Uterus (tissue), 4 donors: Measurements from ENCODE around the gene SPEF2. TPM values are rescaled to one million over a fixed set of nuclear protein-coding genes. Genes with fewer than 3 reads are reported as not detected.
A peak's percentile ranks its signal among the peaks of the same experiment; 100 is the strongest.

Source experiments
- DNase-seq, 2 donors: peaks; one replicate each; pipeline ENCODE4 v3.0.0-alpha.2; 2019 to 2020
- H3K27ac ChIP-seq, 2 donors: fragments of 200-600 bp; sonication (generic); 1 replicate in 1 of 2; 2 replicates in 1 of 2; pipeline ENCODE4 v1.5.1; 2016 to 2018
- H3K27me3 ChIP-seq, 2 donors: fragments of 200-600 bp; sonication (generic); one replicate each; pipeline ENCODE4 v1.5.1; 2018 to 2019; ENCODE audit warnings: control low read depth in 1 of 2
- H3K36me3 ChIP-seq, 2 donors: fragments of 200-600 bp; sonication (generic); one replicate each; pipeline ENCODE4 v1.5.1; 2019; ENCODE audit warnings: control low read depth in 1 of 2
- H3K4me1 ChIP-seq, 2 donors: fragments of 200-600 bp; sonication (generic); one replicate each; pipeline ENCODE4 v1.5.1; 2018 to 2019; ENCODE audit warnings: control low read depth in 1 of 2
- H3K4me3 ChIP-seq, 2 donors: fragments of 200-600 bp; sonication (generic); 1 replicate in 1 of 2; 2 replicates in 1 of 2; pipeline ENCODE4 v1.5.1; 2018 to 2019; ENCODE audit warnings: mild to moderate bottlenecking in 1 of 2
- H3K9me3 ChIP-seq, 2 donors: fragments of 200-600 bp; sonication (generic); one replicate each; pipeline ENCODE4 v1.5.1; 2019; ENCODE audit warnings: control low read depth in 1 of 2
- POLR2A ChIP-seq, 2 donors: fragments of 450-650 bp; IDR thresholded peaks; one replicate each; pipeline ENCODE4 v1.6.1; 2016; ENCODE audit warnings: antibody characterized with exemption in 2 of 2, mild to moderate bottlenecking in 1 of 2, moderate library complexity in 1 of 2
- intact Hi-C: fragments of 100-400 bp; cut with DNase I; formaldehyde crosslinking; loops from one replicate; pipeline ENCODE4 v1.15.1; 2023; ENCODE audit warnings: low total_unique reads
- total RNA-seq, 4 donors: library from RNA; depleted of rRNA in 3 of 4; stranded (reverse); fragments of >200 nt in 3 of 4; gene quantifications; one replicate each; pipeline versions ENCODE4 v1.1.0 to v1.2.4, GENCODE V29; 2014 to 2023
- TF ChIP-seq, protein P1 (sequence below), 4 experiments: fragments of 200-600 bp in 2 of 4; fragments of 450-650 bp in 2 of 4; sonication (generic) in 2 of 4; IDR thresholded peaks; one replicate each; pipeline ENCODE4 v1.5.1; 2016 to 2019; ENCODE audit warnings: antibody characterized with exemption in 4 of 4, mild to moderate bottlenecking in 2 of 4, moderate library complexity in 1 of 4
- donor health status: DM: yes; HTN: yes; CAD: no.

Gene SPEF2
- total RNA-seq, 4 donors from 2014 or later: 3.3 to 71.0 (median 20.9) TPM

DNA sequence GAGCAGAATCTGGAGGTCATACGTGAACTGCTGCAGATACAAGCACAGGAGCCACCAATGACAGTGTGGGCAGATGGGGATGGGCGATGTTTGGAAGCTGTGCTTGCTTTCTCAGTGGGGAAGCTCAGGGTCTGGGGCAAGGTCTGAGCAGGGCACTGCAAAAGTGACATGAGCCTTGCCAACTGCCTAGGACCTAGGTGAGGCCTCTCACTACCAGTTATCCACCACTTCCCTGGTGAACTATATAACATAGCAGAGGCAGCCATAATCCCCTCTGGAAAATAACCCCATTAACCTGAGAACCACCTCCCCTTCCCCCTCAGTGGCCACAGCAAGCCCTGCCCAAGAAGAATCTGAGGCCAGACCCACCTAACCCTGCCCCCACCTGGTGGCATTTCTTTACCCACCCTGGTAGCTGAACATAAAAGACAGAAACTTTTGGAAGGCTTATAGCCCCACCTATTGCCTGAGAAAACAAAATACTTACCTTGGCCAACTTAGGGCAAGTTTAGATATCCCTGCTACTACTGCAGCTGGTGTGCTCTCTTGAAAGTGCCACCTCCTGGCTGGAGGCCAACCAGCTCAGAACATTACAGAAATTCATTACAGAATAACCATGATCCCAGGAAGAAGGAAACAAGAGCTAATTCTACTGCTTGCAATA is 18.8 kb upstream of the SPEF2 start:
- intact Hi-C loops: no loop called here
- Histone ChIP-seq H3K4me3 (no peak overlapping the region), H3K36me3 (no peaks in the 10 kb centered on the region), H3K27ac (no peak overlapping the region), H3K9me3 (no peaks in the 10 kb centered on the region), H3K4me1 (no peaks in the 10 kb centered on the region), H3K27me3 (no peaks in the 10 kb centered on the region)
- no peak for DNase-seq
- TF ChIP-seq, protein P1, sequence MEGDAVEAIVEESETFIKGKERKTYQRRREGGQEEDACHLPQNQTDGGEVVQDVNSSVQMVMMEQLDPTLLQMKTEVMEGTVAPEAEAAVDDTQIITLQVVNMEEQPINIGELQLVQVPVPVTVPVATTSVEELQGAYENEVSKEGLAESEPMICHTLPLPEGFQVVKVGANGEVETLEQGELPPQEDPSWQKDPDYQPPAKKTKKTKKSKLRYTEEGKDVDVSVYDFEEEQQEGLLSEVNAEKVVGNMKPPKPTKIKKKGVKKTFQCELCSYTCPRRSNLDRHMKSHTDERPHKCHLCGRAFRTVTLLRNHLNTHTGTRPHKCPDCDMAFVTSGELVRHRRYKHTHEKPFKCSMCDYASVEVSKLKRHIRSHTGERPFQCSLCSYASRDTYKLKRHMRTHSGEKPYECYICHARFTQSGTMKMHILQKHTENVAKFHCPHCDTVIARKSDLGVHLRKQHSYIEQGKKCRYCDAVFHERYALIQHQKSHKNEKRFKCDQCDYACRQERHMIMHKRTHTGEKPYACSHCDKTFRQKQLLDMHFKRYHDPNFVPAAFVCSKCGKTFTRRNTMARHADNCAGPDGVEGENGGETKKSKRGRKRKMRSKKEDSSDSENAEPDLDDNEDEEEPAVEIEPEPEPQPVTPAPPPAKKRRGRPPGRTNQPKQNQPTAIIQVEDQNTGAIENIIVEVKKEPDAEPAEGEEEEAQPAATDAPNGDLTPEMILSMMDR (IDR thresholded peaks at IDR 0.05): no peak
- TF ChIP-seq POLR2A (IDR thresholded peaks at IDR 0.05): no peak

DNA sequence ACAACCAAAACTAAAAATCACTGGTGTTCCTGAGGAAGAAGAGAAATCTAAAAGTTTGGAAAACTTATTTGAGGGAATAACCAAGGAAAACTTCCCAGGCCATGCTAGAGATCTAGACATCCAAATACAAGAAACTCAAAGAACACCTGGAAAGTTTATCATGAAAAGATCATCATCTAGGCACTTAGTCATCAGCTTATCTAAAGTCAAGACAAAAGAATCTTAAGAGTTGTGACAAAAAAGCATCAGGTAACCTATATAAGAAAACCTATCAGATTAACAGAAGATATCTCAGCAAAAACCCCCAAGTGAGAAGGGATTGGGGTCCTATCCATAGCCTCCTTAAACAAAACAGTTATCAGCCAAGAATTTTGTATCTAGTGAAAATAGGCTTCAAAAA is 17.1 kb upstream of the SPEF2 start:
- no peak for DNase-seq
- intact Hi-C loops: no loop called here

DNA sequence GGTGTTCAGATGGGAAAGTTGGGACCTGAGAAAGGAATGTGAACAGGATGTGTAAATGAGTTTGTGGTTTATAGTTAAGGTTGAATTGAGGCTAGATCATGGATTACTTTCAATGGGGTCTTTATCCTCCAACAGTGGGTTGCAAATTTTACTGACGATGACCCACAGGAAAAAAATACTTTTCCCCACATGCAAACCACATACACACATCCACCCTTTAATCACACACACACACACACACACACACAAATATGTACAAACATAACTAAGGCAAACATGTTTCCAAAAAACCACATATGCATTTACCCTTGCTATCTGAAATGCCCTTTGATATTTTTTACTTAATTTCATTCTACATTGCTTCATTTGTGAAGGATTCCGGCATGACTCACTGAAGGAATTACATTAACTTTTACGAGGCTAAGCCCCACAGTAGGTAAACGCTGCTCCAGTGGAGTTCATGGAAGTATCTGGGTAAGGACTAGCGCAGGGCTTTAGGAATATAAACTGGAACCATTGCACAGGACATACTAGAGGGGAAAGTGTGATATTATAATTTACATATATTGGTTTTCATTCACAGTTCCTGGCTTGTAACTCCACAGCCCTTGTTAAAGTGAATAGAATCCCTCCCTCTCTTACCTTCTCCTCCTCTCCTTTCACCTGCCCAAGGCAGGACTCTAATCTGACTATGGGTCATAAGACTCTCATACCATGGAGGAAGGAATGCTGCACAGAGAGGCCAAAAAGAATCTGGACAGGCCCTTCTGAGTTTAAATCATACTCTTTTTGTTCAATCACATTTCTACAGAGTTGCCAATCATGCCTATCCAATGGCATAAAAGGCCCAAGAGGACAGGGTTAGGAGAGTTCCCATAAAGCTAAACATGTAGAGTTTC is 8.5 kb upstream of the SPEF2 start:
- H3K27me3 ChIP-seq: no peaks in the 10 kb centered on the region
- no peaks in the 10 kb centered on the region for H3K4me1 ChIP-seq
- no peak for TF ChIP-seq POLR2A (IDR thresholded peaks at IDR 0.05)
- TF ChIP-seq, protein P1 (IDR thresholded peaks at IDR 0.05): no peak
- H3K36me3 ChIP-seq: no peaks in the 10 kb centered on the region
- no peak for DNase-seq
- no peak overlapping the region for H3K4me3 ChIP-seq
- intact Hi-C loops: no loop called here
- no peak overlapping the region for H3K27ac ChIP-seq
- H3K9me3 ChIP-seq: peaks cover 0 to 13% of the 10 kb centered on the region in 2 donors

More for the DNA sequence above, 17.1 kb upstream of the SPEF2 start:
- TF ChIP-seq, protein P1 (IDR thresholded peaks at IDR 0.05): no peak
- TF ChIP-seq POLR2A (IDR thresholded peaks at IDR 0.05): no peak
- H3K4me3 ChIP-seq: no peak overlapping the region
- H3K4me1 ChIP-seq: no peaks in the 10 kb centered on the region
- H3K27ac ChIP-seq: no peak overlapping the region
- no peaks in the 10 kb centered on the region for H3K27me3 ChIP-seq
- no peaks in the 10 kb centered on the region for H3K36me3 ChIP-seq
- no peaks in the 10 kb centered on the region for H3K9me3 ChIP-seq

DNA sequence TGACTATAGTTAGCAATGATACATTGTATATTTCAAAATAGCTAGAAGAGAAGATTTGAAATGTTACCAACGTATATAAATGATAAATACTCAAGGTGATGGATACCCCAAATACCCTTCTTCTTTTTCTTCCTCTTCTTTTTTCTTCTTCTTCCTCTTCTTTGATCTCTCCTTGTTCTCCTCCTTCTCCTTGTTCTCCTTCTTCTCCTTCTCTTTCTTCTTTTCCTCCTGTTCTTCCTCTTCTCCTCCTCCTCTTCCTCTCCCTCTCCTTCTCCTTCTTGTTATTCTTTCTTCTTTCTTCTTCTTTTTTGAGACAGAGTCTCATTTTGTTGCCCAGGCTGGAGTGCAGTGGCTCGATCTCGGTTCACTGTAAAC is 616 bp upstream of the SPEF2 start:
- Histone ChIP-seq H3K4me1 (peaks cover 0 to 6% of the 10 kb centered on the region in 2 donors), H3K4me3 (peak overlapping the region; percentile 55 to 88), H3K36me3 (no peaks in the 10 kb centered on the region), H3K9me3 (no peaks in the 10 kb centered on the region), H3K27ac (peak overlapping the region; percentile 61 to 64), H3K27me3 (no peaks in the 10 kb centered on the region)
- intact Hi-C loops: no loop called here
- TF ChIP-seq, protein P1 (IDR thresholded peaks at IDR 0.05): no peak
- TF ChIP-seq POLR2A (IDR thresholded peaks at IDR 0.05): no peak
- no peak for DNase-seq

DNA sequence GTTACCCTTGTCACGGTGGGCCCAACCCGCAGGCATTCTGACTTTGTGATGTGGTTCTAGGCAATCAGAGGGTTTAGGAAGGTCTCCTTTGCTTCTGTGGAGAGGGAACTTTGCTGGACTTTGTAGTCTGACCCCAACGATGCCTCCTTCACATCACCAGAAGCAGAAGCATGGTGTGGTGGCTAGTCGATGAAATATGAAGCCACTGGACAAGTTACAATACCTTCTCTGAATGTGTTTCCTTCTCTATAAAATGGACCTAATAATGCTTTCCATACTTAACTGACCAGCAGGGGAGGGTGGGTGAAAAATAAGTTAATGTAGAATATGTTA is 607 bp downstream of the SPEF2 start:
- DNase-seq: no peak
- Histone ChIP-seq H3K27ac (peak overlapping the region; percentile 61 to 64), H3K4me3 (peak overlapping the region; percentile 55 to 88), H3K4me1 (peaks cover 0 to 6% of the 10 kb centered on the region in 2 donors), H3K36me3 (no peaks in the 10 kb centered on the region), H3K27me3 (no peaks in the 10 kb centered on the region), H3K9me3 (no peaks in the 10 kb centered on the region)
- intact Hi-C loops: no loop called here
- TF ChIP-seq, protein P1 (IDR thresholded peaks at IDR 0.05): no peak
- no peak for TF ChIP-seq POLR2A (IDR thresholded peaks at IDR 0.05)
